AG10803 (cell line): Measurements from ENCODE around the gene CPTP.
"Not testable (repeated sequence)": the region's sequence is repeated elsewhere in the genome, so short reads cannot be mapped to it uniquely, and the experiment has no call there.

Experiments
- DNase-seq: peaks from one replicate; pipeline ENCODE4 v3.0.0; 2010; ENCODE audit warnings: low read depth
- H3K4me3 ChIP-seq: 2 replicates; pipeline ENCODE4 v1.5.1; 2011; ENCODE audit warnings: mild to moderate bottlenecking, low read length, control low read depth
- CTCF ChIP-seq: conservative IDR thresholded peaks from 2 replicates; pipeline ENCODE4 v1.5.1; 2011; ENCODE audit warnings: mild to moderate bottlenecking, low read length, control low read depth, inconsistent platforms

Gene CPTP

GRCh38 chr1:1366699-1367066 lies 42.1 kb downstream of the CPTP start:
- H3K4me3 ChIP-seq = no peak overlapping the region
- no peak for TF ChIP-seq CTCF
- no peak for DNase-seq

GRCh38 chr1:1367315-1367714 lies 42.7 kb downstream of the CPTP start:
- H3K4me3 ChIP-seq = no peak overlapping the region
- no peak for TF ChIP-seq CTCF
- DNase-seq = no peak

- not testable (repeated sequence) for H3K4me3 ChIP-seq, DNase-seq
These were observed 45.5 kb downstream of the CPTP start for GRCh38 chr1:1370094-1370493.

GRCh38 chr1:1370771-1371300 lies 46.2 kb downstream of the CPTP start:
- TF ChIP-seq CTCF = no peak
- DNase-seq = no peak
- H3K4me3 ChIP-seq = no peak overlapping the region

- DNase-seq = peak; percentile 70
- no peak for TF ChIP-seq CTCF
These were observed 46.8 kb downstream of the CPTP start for GRCh38 chr1:1371364-1371745.

GRCh38 chr1:1371746-1372711 lies 47.4 kb downstream of the CPTP start:
- H3K4me3 ChIP-seq = peak overlapping the region; percentile 9
- TF ChIP-seq CTCF = peak; percentile 74
- peak; percentile 46 for DNase-seq

More at GRCh38 chr1:1371364-1371745, 46.8 kb downstream of the CPTP start:
- H3K4me3 ChIP-seq = no peak overlapping the region

GRCh38 chr1:1373051-1373814 lies 48.6 kb downstream of the CPTP start:
- H3K4me3 ChIP-seq = peak overlapping the region; percentile 87
- no peak for DNase-seq
- no peak for TF ChIP-seq CTCF
